Measurements from ENCODE around the gene CYP1A2.
"Not testable (repeated sequence)": the region's sequence is repeated elsewhere in the genome, so short reads cannot be mapped to it uniquely, and the experiment has no call there.

CYP1A2 gene

GRCh38 chr15:74738239-74738638, 10.4 kb upstream of the CYP1A2 start:
- not testable (repeated sequence) for H2AFZ ChIP-seq (ENCODE audit: low read length, unreplicated experiment); H3K27ac ChIP-seq (ENCODE audit: low read depth, low read length)

GRCh38 chr15:74742422-74742821, 6.2 kb upstream of the CYP1A2 start:
- no peaks in the 10 kb centered on the region for H3K4me1 ChIP-seq (ENCODE audit: control insufficient read depth, insufficient read depth, low read length, unreplicated experiment)
- no peaks in the 10 kb centered on the region for H3K36me3 ChIP-seq (ENCODE audit: insufficient read depth, low read length)
- no peak overlapping the region for H2AFZ ChIP-seq (ENCODE audit: low read length, unreplicated experiment)
- peaks cover 20% of the 10 kb centered on the region for H3K27me3 ChIP-seq (ENCODE audit: insufficient read depth, low read length)
- no peaks in the 10 kb centered on the region for H3K79me2 ChIP-seq (ENCODE audit: control insufficient read depth, insufficient read depth, low read length, unreplicated experiment)
- no peak overlapping the region for H3K4me3 ChIP-seq (ENCODE audit: low read depth, low read length)
- H3K27ac ChIP-seq (ENCODE audit: low read depth, low read length), result no peak overlapping the region

More at GRCh38 chr15:74738239-74738638, 10.4 kb upstream of the CYP1A2 start:
- not testable (repeated sequence) for H3K79me2 ChIP-seq (ENCODE audit: control insufficient read depth, insufficient read depth, low read length, unreplicated experiment); H3K36me3 ChIP-seq (ENCODE audit: insufficient read depth, low read length); H3K4me1 ChIP-seq (ENCODE audit: control insufficient read depth, insufficient read depth, low read length, unreplicated experiment); H3K4me3 ChIP-seq (ENCODE audit: low read depth, low read length)
- peaks cover 41% of the 10 kb centered on the region for H3K27me3 ChIP-seq (ENCODE audit: insufficient read depth, low read length)

- H3K79me2 ChIP-seq (ENCODE audit: control insufficient read depth, insufficient read depth, low read length, unreplicated experiment), result no peaks in the 10 kb centered on the region
- no peaks in the 10 kb centered on the region for H3K4me1 ChIP-seq (ENCODE audit: control insufficient read depth, insufficient read depth, low read length, unreplicated experiment)
- no peak overlapping the region for H2AFZ ChIP-seq (ENCODE audit: low read length, unreplicated experiment)
- H3K27ac ChIP-seq (ENCODE audit: low read depth, low read length), result no peak overlapping the region
- no peaks in the 10 kb centered on the region for H3K36me3 ChIP-seq (ENCODE audit: insufficient read depth, low read length)
- H3K4me3 ChIP-seq (ENCODE audit: low read depth, low read length), result no peak overlapping the region
- H3K27me3 ChIP-seq (ENCODE audit: insufficient read depth, low read length), result peaks cover 13% of the 10 kb centered on the region
Observed at GRCh38 chr15:74746389-74746788, 2.3 kb upstream of the CYP1A2 start.

- H3K27ac ChIP-seq (ENCODE audit: low read depth, low read length), result no peak overlapping the region
- H3K27me3 ChIP-seq (ENCODE audit: insufficient read depth, low read length), result no peaks in the 10 kb centered on the region
- no peaks in the 10 kb centered on the region for H3K4me1 ChIP-seq (ENCODE audit: control insufficient read depth, insufficient read depth, low read length, unreplicated experiment)
Observed at GRCh38 chr15:74749832-74750231, 1.2 kb downstream of the CYP1A2 start.

GRCh38 chr15:74750751-74751150, 2.1 kb downstream of the CYP1A2 start:
- H3K27me3 ChIP-seq (ENCODE audit: insufficient read depth, low read length), result no peaks in the 10 kb centered on the region
- H3K27ac ChIP-seq (ENCODE audit: low read depth, low read length), result no peak overlapping the region
- no peaks in the 10 kb centered on the region for H3K36me3 ChIP-seq (ENCODE audit: insufficient read depth, low read length)
- H3K4me3 ChIP-seq (ENCODE audit: low read depth, low read length), result no peak overlapping the region
- no peaks in the 10 kb centered on the region for H3K4me1 ChIP-seq (ENCODE audit: control insufficient read depth, insufficient read depth, low read length, unreplicated experiment)
- no peaks in the 10 kb centered on the region for H3K79me2 ChIP-seq (ENCODE audit: control insufficient read depth, insufficient read depth, low read length, unreplicated experiment)
- H2AFZ ChIP-seq (ENCODE audit: low read length, unreplicated experiment), result no peak overlapping the region

More at GRCh38 chr15:74749832-74750231, 1.2 kb downstream of the CYP1A2 start:
- Histone ChIP-seq H3K4me3 (ENCODE audit: low read depth, low read length) (no peak overlapping the region), H3K36me3 (ENCODE audit: insufficient read depth, low read length) (no peaks in the 10 kb centered on the region), H2AFZ (ENCODE audit: low read length, unreplicated experiment) (no peak overlapping the region), H3K79me2 (ENCODE audit: control insufficient read depth, insufficient read depth, low read length, unreplicated experiment) (no peaks in the 10 kb centered on the region)

DNA sequence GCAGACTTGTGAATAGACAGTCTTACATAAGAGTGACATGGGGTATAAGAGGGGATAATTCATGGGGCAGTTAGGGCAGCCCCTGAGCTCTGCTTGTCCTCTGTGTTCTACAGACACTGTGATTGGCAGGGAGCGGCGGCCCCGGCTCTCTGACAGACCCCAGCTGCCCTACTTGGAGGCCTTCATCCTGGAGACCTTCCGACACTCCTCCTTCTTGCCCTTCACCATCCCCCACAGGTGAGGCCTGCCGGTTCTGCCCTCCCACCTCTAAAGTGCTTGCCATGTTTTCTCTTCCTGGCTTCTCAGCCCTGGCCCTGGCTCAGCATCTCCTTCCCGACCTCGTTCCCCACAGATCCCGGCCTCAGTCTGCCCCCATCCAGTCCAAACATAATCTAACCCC, 3.4 kb downstream of the CYP1A2 start:
- Histone ChIP-seq H3K27me3 (ENCODE audit: insufficient read depth, low read length) (no peaks in the 10 kb centered on the region), H2AFZ (ENCODE audit: low read length, unreplicated experiment) (no peak overlapping the region), H3K4me3 (ENCODE audit: low read depth, low read length) (no peak overlapping the region), H3K36me3 (ENCODE audit: insufficient read depth, low read length) (no peaks in the 10 kb centered on the region), H3K79me2 (ENCODE audit: control insufficient read depth, insufficient read depth, low read length, unreplicated experiment) (no peaks in the 10 kb centered on the region), H3K4me1 (ENCODE audit: control insufficient read depth, insufficient read depth, low read length, unreplicated experiment) (no peaks in the 10 kb centered on the region), H3K27ac (ENCODE audit: low read depth, low read length) (no peak overlapping the region)

DNA sequence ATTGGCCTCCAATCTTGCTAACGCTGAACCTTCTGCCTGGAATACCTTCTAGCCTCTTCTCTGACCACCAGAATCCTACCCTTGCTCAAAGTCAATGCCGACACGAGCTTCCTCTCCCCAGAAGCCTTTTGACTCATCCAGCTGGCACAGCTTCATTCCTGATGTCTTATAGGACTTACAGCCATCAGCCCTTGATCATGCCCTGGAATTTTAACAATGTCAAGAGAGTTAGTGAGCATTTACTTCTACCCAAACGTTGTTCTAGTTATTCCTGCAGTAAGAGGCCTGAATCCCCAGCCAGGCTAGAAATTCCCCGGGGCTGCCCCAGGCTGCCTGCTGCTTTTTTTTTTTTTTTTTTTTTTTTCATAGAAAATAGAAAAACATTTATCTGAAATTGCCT, 3.9 kb downstream of the CYP1A2 start:
- Histone ChIP-seq H3K36me3 (ENCODE audit: insufficient read depth, low read length) (no peaks in the 10 kb centered on the region), H3K4me3 (ENCODE audit: low read depth, low read length) (no peak overlapping the region), H3K27me3 (ENCODE audit: insufficient read depth, low read length) (no peaks in the 10 kb centered on the region), H3K4me1 (ENCODE audit: control insufficient read depth, insufficient read depth, low read length, unreplicated experiment) (no peaks in the 10 kb centered on the region), H3K79me2 (ENCODE audit: control insufficient read depth, insufficient read depth, low read length, unreplicated experiment) (no peaks in the 10 kb centered on the region), H2AFZ (ENCODE audit: low read length, unreplicated experiment) (no peak overlapping the region), H3K27ac (ENCODE audit: low read depth, low read length) (no peak overlapping the region)

- H3K4me1 ChIP-seq (ENCODE audit: control insufficient read depth, insufficient read depth, low read length, unreplicated experiment), result no peaks in the 10 kb centered on the region
- H3K36me3 ChIP-seq (ENCODE audit: insufficient read depth, low read length), result no peaks in the 10 kb centered on the region
- no peaks in the 10 kb centered on the region for H3K27me3 ChIP-seq (ENCODE audit: insufficient read depth, low read length)
- H3K27ac ChIP-seq (ENCODE audit: low read depth, low read length), result no peak overlapping the region
- H3K4me3 ChIP-seq (ENCODE audit: low read depth, low read length), result no peak overlapping the region
- no peak overlapping the region for H2AFZ ChIP-seq (ENCODE audit: low read length, unreplicated experiment)
- no peaks in the 10 kb centered on the region for H3K79me2 ChIP-seq (ENCODE audit: control insufficient read depth, insufficient read depth, low read length, unreplicated experiment)
Observed at GRCh38 chr15:74754593-74755215, 6.1 kb downstream of the CYP1A2 start.

DNA sequence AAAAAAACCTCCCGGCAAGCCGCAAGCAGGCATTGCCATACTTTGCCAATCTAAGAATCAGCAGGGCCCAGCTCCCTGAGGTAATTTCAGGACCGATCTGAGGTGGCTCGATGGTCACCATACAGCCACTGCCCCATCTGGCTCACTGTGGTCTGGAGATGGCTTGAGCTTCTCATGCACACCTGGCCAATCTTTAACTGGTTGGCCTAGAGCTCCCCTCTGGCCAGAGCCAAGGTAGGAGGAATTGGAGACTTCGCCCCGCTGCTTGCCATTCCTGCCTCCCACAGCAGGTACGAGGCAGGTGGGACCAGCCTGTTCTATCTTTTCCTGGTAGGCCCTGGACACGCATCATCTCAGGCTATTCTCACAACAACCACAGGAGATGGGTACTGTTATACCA, 10.1 kb downstream of the CYP1A2 start:
- Histone ChIP-seq H3K36me3 (ENCODE audit: insufficient read depth, low read length) (no peaks in the 10 kb centered on the region), H3K27ac (ENCODE audit: low read depth, low read length) (no peak overlapping the region), H3K4me1 (ENCODE audit: control insufficient read depth, insufficient read depth, low read length, unreplicated experiment) (no peaks in the 10 kb centered on the region), H3K27me3 (ENCODE audit: insufficient read depth, low read length) (no peaks in the 10 kb centered on the region), H3K79me2 (ENCODE audit: control insufficient read depth, insufficient read depth, low read length, unreplicated experiment) (no peaks in the 10 kb centered on the region), H3K4me3 (ENCODE audit: low read depth, low read length) (no peak overlapping the region), H2AFZ (ENCODE audit: low read length, unreplicated experiment) (no peak overlapping the region)

GRCh38 chr15:74762791-74763150, 14.1 kb downstream of the CYP1A2 start:
- no peak overlapping the region for H3K27ac ChIP-seq (ENCODE audit: low read depth, low read length)
- no peak overlapping the region for H2AFZ ChIP-seq (ENCODE audit: low read length, unreplicated experiment)
- H3K36me3 ChIP-seq (ENCODE audit: insufficient read depth, low read length), result no peaks in the 10 kb centered on the region
- no peaks in the 10 kb centered on the region for H3K27me3 ChIP-seq (ENCODE audit: insufficient read depth, low read length)
- no peak overlapping the region for H3K4me3 ChIP-seq (ENCODE audit: low read depth, low read length)
- no peaks in the 10 kb centered on the region for H3K4me1 ChIP-seq (ENCODE audit: control insufficient read depth, insufficient read depth, low read length, unreplicated experiment)
- no peaks in the 10 kb centered on the region for H3K79me2 ChIP-seq (ENCODE audit: control insufficient read depth, insufficient read depth, low read length, unreplicated experiment)

DNA sequence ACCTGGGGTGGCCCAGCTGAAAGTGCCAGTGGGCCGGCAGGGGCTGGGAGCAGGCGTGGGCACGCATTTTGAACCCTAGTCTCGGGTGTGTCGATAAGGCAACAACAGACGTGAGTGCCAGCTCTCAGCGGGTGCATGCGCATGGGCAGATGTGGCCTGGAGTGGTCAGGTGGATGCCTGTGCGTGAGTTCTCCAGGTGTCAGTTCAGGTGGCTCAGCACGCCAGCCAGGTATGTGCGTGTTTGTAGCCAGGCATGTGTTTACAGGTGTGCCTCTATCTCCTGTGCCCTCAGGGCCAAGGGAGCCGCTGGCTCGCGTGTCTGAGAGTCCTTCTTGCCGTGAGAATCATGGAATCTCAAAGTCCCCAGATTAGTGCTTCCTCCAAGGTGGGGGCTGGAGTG, 14.8 kb downstream of the CYP1A2 start:
- no peaks in the 10 kb centered on the region for H3K36me3 ChIP-seq (ENCODE audit: insufficient read depth, low read length)
- H3K27ac ChIP-seq (ENCODE audit: low read depth, low read length), result no peak overlapping the region
- H3K4me3 ChIP-seq (ENCODE audit: low read depth, low read length), result no peak overlapping the region
- H3K27me3 ChIP-seq (ENCODE audit: insufficient read depth, low read length), result no peaks in the 10 kb centered on the region
- H2AFZ ChIP-seq (ENCODE audit: low read length, unreplicated experiment), result no peak overlapping the region
- no peaks in the 10 kb centered on the region for H3K79me2 ChIP-seq (ENCODE audit: control insufficient read depth, insufficient read depth, low read length, unreplicated experiment)
- H3K4me1 ChIP-seq (ENCODE audit: control insufficient read depth, insufficient read depth, low read length, unreplicated experiment), result no peaks in the 10 kb centered on the region

Measured in ACC112 (cell line).